Activated T-helper 9 cell treated with anti-CD3 and anti-CD28 coated beads, Interleukin-2, amount 50 U/mL, for 16 hours (primary cell): ENCODE data around the gene STXBP1.
"Not testable (repeated sequence)": the region's sequence is repeated elsewhere in the genome, so short reads cannot be mapped to it uniquely, and the experiment has no call there.

Experiments used
- DNase-seq: peaks from one replicate; pipeline ENCODE4 v3.0.0-alpha.2; 2020; ENCODE audit warnings: low read depth

The STXBP1 gene

DNA sequence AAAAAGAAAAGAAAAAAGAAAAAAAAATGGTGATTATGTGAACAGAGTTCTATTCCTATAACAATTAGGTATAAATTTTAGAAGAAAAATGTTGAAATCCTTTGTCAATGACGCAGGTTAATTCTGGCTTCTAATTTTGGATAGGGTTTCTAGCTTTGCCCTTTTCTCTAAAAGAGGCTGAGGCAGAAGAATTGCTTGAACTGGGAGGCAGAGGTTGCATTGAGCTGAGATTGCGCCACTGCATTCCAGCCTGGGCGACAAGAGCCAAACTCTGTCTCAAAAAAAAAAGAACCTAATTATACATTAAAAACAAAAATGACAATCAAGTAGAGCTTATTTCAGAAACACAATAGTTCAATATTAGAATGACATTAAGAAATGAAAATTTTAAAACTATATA, 2.9 kb downstream of the STXBP1 start:
- no peak for DNase-seq

DNA sequence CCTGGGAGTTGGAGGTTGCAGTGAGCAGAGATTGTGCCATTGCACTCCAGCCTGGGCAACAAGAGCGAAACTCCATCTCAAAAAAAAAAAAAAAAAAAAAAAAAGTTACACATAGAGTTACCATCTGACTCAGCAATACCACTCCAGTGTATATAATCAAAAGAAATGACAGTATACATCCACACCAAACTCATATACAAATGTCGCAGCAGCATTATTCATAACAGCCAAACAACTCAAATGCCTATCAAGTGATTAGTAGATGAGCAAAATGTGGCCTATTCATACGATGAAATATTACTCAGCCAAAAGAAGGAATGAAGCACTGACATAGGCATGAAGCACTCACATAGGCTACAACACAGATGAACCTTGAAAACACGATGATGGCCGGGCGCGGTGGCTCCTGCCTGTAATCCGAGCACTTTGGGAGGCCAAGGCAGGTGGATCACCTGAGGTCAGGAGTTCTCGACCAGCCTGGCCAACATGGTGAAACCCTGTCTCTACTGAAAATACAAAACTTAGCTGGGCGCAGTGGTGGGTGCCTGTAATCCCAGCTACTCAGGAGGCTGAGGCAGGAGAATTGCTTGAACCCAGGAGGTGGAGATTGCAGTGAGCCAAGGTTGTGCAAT, 9.4 kb downstream of the STXBP1 start:
- not testable (repeated sequence) for DNase-seq

DNA sequence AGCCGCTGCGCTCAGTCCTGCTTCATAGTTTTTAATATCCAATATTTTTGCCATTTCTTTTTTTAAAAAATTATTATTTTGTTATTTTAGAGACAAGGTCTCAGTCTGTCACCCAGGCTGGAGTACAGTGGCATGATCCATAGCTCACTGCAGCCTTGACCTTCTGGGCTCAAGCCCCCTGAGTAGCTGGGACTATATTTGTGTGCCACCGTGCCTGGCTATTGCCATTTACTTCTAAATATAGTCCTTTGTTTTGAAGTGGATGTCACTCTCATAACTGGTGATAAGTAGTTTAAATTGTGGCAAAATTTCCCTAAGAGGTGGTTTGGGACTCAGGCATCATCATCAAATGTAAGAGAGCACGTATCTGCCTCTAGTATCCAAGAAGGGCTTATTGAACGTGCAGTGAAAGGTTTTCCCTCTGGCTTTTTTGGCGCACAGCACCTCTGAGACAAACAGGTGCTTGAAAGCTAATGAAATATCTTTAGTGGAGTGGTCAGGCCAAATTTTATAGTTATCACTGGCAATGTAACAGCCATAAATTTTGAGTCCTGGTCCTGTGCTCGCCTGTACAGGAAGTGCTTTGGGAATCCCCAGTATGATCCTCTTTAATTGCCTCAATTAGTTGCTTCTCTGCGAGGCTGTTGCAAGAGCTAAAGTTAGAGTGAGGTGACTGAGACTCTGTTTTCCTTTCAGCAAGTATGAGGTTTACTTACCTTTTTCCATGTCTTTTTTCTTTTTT, 14.8 kb downstream of the STXBP1 start:
- DNase-seq: no peak

DNA sequence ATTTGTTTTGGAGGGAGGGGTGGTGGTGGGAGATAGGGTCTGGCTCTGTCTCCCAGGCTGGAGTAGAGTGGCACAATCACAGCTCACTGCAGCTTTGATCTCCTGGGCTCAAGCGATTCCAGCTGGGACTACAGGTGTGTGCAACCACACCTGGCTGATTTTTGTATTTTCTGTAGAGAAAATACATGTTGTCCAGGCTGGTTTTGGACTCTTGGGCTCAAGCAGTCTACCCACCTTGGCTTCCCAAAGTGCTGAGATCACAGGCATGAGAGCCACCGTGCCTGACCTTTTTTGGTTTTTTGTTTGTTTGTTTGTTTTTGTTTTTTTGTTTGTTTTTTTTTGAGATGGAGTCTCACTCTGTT, 15.4 kb downstream of the STXBP1 start:
- DNase-seq: no peak

- no peak for DNase-seq
Measured at GRCh38 chr9:127628758-127629467, 16.8 kb downstream of the STXBP1 start.

- no peak for DNase-seq
Measured at GRCh38 chr9:127629468-127630081, 17.5 kb downstream of the STXBP1 start.

- DNase-seq: no peak
Measured at GRCh38 chr9:127633216-127633862, 21.3 kb downstream of the STXBP1 start.

GRCh38 chr9:127634021-127634420, 21.9 kb downstream of the STXBP1 start:
- no peak for DNase-seq

- DNase-seq: no peak
Measured at GRCh38 chr9:127634698-127635097, 22.6 kb downstream of the STXBP1 start.

DNA sequence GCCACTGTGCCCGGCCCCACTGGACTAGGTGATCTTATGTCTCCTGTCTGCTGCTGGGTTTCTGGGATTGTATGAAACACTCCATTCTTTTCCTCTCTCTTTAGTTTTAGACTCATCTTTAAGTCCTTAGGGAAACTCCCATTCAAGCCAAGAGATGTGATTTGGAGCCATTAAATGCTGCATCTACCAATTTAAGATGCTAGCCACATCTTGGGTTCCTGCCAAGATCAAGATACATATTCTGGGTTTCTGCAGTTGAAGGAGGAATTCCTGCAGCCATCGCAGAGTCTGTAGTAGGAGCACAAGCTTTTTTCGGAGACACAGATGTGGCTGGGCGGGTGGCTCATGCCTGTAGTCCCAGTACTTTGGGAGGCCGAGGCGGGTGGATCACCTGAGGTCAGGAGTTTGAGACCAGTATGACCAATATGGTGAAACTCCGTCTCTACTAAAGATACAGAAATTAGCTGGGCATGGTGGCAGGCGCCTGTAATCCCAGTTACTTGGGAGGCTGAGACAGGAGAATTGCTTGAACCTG, 23.2 kb downstream of the STXBP1 start:
- DNase-seq: no peak

DNA sequence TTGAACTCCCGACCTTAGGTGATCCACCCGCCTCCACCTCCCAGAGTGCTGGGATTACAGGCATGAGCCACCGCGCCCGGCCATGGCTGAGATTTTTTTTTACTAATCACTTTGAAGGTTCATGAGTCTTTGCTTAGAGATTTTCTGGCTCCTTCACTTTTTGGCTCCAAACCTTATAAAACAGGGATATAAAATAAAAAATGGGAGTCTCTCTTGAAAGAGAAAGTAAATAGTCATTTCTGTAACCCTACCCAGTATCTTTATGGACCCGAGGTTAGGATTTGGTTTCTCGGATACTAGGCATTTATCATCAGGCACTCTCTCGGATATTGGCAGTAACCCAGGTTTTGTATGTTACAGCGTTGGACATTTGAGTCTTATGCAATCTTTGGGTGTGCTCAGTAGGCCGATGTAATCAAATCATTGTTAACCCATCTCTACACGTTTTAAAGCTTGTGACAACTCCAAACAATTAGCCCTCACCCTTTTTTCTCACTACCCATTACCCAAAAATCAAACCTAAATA, 25.3 kb downstream of the STXBP1 start:
- DNase-seq: no peak

DNA sequence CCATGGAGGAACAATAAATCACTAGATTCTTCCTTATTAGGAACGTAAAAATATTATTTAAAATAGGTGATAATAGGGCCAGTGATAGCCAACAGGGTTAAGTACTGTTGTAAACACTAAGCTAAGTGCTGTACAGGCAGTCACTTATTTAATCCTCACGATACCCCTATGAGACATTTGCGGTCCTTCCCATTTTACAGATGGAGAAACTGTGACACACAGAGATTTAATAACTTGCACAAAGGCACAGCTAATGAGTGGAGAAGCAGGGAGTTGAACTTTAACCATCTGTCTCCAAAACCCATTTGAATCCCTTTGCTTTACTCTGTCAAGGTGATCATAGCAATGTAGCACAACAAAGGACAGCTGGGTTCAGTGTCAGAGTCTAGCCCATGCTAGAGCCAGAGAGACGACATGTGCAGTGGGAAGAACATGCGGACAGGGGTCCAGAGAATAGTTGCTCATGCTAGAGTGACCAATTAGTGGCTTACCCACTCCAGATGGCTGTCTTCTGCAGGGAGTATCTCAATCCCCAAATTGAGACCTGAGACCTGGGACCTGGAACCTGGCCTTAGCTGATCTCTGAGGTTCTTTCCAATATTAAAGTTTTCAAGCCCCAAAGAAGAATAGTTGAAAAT, 28.9 kb downstream of the STXBP1 start:
- no peak for DNase-seq

GRCh38 chr9:127642082-127642740, 30.1 kb downstream of the STXBP1 start:
- DNase-seq: no peak

- no peak for DNase-seq
Measured at GRCh38 chr9:127644146-127644827, 32.2 kb downstream of the STXBP1 start.

GRCh38 chr9:127644943-127645342, 32.9 kb downstream of the STXBP1 start:
- no peak for DNase-seq

DNA sequence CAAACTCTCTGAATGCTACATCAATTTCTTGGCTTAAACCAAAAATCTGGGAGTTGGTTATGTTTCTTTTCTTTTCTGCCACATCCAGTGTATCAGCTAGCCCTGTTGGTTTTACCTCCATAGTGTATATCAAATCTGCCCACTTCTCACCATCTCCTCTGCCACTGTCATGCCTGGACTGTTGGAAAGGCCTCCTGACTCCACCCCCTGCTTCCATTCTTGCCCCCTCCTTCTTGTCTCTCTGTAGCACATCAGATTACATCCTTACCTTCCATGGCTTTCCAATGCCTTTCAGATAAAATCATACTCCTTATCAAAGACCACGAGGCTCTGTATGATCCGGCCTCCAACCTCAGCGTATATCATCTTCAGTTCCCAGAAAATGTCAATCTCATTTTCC, 35.4 kb downstream of the STXBP1 start:
- no peak for DNase-seq

DNA sequence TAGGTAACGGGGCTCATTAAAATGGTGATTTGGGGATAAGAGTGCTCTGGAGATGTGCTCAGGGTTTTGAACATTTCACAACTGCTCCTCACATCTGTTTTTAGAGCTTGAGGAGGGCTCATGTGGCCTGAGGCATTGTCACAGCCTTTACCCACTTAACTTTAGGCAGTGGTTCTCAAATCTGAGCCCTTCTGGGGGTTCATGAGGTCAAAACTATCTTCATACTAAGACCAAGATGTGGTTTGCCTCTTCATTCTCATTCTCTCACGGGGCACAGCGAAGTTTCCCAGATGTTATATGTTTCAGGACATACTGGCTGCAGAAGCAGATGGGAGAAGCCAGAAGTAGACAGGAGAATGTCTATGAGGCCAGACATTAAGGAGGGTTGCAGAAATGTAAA, 38.4 kb downstream of the STXBP1 start:
- no peak for DNase-seq

DNA sequence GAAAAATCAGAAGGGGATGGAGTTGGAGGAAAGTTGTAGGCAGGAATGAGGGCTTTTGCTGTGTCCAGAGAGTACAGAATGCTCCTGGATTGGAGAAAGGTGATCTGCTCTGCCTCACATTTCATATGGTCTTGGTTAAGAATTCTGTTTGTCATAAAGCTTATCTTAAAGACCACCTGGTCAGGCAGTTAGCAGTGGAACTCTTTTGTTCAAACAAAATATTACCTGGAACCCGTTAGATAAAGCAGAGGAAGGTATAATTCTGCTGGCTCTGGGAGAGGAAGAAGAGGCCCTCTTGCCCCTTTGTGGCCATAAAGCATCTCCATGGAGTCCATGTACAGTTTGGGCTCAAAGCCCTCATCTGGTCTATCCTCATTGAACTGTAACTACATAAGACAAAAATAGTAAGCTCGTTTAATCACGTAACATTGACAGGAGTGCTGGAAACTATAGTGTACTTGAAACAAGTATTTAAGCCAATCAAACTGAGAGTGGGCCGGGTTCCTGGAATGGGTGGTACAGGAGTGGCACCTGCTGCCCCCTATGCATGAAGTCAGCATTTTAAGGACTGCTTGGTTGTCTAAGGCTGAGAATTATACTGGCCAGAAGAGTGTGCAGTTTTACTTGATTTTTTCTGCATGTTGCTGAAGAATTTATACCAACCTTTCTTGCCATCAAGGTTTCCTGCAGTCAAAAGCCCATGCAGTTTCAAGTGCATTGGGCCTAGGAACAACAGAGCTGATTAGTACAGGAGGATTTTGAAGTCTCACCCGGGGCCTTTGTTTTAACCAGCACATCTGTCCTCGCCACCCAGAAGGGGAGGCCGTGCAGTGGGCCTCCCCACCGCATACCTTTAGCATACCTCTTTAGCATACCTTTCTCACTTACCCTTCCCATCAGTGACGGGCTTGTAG, 39.9 kb downstream of the STXBP1 start:
- no peak for DNase-seq

- DNase-seq: no peak
Measured at GRCh38 chr9:127652733-127653132, 40.7 kb downstream of the STXBP1 start.
